HEK293T (cell line): Measurements from ENCODE around the gene METTL26.

Source experiments
- CTCF ChIA-PET: fragments of 350-600 bp; formaldehyde crosslinking; extraction: SDS; loops from one replicate; lab custom pipeline; 2021; ENCODE audit warnings: antibody characterized with exemption, inconsistent platforms; lab: Yijun Ruan, JAX
- POLR2A ChIA-PET: fragments of 350-600 bp; formaldehyde crosslinking; extraction: SDS; loops from one replicate; lab custom pipeline; 2020; ENCODE audit warnings: antibody characterized with exemption, inconsistent platforms; lab: Yijun Ruan, JAX
- DNase-seq: peaks from one replicate; pipeline ENCODE4 v3.0.0; 2012; ENCODE audit warnings: mixed read lengths; ENCODE audit errors: extremely low spot score
- ARNT ChIP-seq: fragments of 450-650 bp; IDR thresholded peaks from 2 replicates; pipeline ENCODE4 v1.6.1; 2017; ENCODE audit warnings: mild to moderate bottlenecking
- BHLHE40 ChIP-seq: fragments of 450-650 bp; IDR thresholded peaks from 2 replicates; pipeline ENCODE4 v1.6.1; 2016; ENCODE audit warnings: mild to moderate bottlenecking, moderate library complexity, borderline replicate concordance
- CTBP1 ChIP-seq: fragments of 450-650 bp; IDR thresholded peaks from 2 replicates; pipeline ENCODE4 v1.6.1; 2016; ENCODE audit warnings: borderline replicate concordance
- ELF4 ChIP-seq: fragments of 450-650 bp; IDR thresholded peaks from 2 replicates; pipeline ENCODE4 v1.6.1; 2017; ENCODE audit warnings: antibody characterized with exemption
- FOXA1 ChIP-seq: fragments of 450-650 bp; IDR thresholded peaks from 2 replicates; pipeline ENCODE4 v1.6.1; 2016; ENCODE audit warnings: mild to moderate bottlenecking
- FOXK2 ChIP-seq: fragments of 450-650 bp; IDR thresholded peaks from 2 replicates; pipeline ENCODE4 v1.6.1; 2016; ENCODE audit warnings: mild to moderate bottlenecking
- FOXM1 ChIP-seq: fragments of 450-650 bp; IDR thresholded peaks from 2 replicates; pipeline ENCODE4 v1.6.1; 2017; ENCODE audit warnings: mild to moderate bottlenecking, borderline replicate concordance
- HDGF ChIP-seq: fragments of 450-650 bp; IDR thresholded peaks from 2 replicates; pipeline ENCODE4 v1.6.1; 2017; ENCODE audit warnings: antibody characterized with exemption, borderline replicate concordance
- L3MBTL2 ChIP-seq: fragments of 450-650 bp; conservative IDR thresholded peaks from 2 replicates; pipeline ENCODE4 v1.6.1; 2016; ENCODE audit warnings: mild to moderate bottlenecking
- LEF1 ChIP-seq: fragments of 450-650 bp; IDR thresholded peaks from 2 replicates; pipeline ENCODE4 v1.6.1; 2017; ENCODE audit warnings: mild to moderate bottlenecking, borderline replicate concordance
- NFRKB ChIP-seq: fragments of 450-650 bp; IDR thresholded peaks from 2 replicates; pipeline ENCODE4 v1.6.1; 2016; ENCODE audit warnings: mild to moderate bottlenecking, moderate library complexity
- PKNOX1 ChIP-seq: fragments of 450-650 bp; IDR thresholded peaks from 2 replicates; pipeline ENCODE4 v1.6.1; 2016
- SP1 ChIP-seq: fragments of 450-650 bp; IDR thresholded peaks from 2 replicates; pipeline ENCODE4 v1.6.1; 2017
- SUZ12 ChIP-seq: fragments of 450-650 bp; IDR thresholded peaks from 2 replicates; pipeline ENCODE4 v1.6.1; 2016; ENCODE audit warnings: mild to moderate bottlenecking
- TARDBP ChIP-seq: fragments of 450-650 bp; IDR thresholded peaks from 2 replicates; pipeline ENCODE4 v1.6.1; 2016
- ZNF384 ChIP-seq: fragments of 450-650 bp; IDR thresholded peaks from 2 replicates; pipeline ENCODE4 v1.6.1; 2016

Gene METTL26

GRCh38 chr16:636206-637080 is at the start of gene METTL26:
METTL26 (minus strand) TSS chr16:636305; CDS start chr16:636290, 15 bp downstream.
- ChIA-PET CTCF (interaction anchor here (0.7 kb wide), 1 partner anchor 12 kb away, joined by 3 read pairs; no protein-coding TSS in a partner anchor), POLR2A (interaction anchor here (0.7 to 3.9 kb wide), 13 partner anchors 9 to 109 kb away, joined by 3 to 21 read pairs (median 4); partner anchors contain the start of genes CAPN15, RHOT2 and WDR90)
- peak; percentile 89 for DNase-seq
- TF ChIP-seq FOXM1 (no peak; the same call in 1 of the 2 replicates), ARNT (peak; percentile 8; the same call in 1 of the 2 replicates), L3MBTL2 (0 out of 2 replicates have a peak, but pooled peaks have one; percentile 16)

DNA sequence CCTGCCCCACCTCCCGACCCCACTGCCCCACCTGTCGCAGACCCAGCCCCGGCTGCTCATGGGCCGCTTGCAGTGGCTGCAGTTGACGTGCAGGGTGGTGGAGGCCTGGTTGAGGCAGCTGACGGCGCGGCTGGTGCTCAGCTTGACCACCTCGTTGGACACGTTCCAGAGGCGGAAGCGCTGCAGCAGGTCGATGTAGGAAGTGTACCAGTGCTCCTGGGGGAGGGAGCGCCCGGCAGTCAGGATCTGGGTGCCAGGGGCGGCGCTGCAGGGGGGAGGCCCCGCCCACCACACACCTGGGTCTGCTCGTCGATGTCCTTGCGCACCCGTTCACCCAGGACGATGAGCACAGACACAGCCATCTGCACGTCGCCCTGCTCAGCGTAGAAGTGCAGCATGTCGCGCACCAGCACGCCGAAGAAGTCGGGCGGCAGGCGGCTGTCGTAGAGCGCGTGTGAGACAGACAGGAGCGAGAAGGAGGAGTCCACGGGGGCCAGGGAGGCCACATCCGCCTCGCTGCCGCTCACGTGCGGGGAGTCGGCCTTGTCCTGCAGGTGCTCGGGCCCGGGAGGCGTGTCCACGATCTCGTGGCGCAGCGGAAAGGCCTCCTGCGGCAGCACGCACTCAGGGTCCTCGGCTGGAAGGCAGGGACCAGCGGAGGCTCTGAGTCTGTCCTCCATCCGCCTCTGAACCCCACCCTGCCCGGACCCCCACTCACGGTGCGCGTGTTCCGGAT is 49.0 kb upstream of the METTL26 start:
- TF ChIP-seq L3MBTL2 (no peak), FOXA1 (no peak), ELF4 (no peak), PKNOX1 (no peak), CTBP1 (no peak), LEF1 (no peak), NFRKB (no peak), BHLHE40 (no peak), ZNF384 (no peak), HDGF (no peak), TARDBP (no peak), FOXM1 (no peak), SUZ12 (no peak), FOXK2 (no peak), SP1 (no peak), ARNT (no peak)
- ChIA-PET POLR2A (interaction anchor here (0.6 to 1.4 kb wide), 4 partner anchors 8 to 598 kb away, joined by 3 to 4 read pairs (median 3); partner anchors contain the start of gene ANTKMT), CTCF (no interaction called here)
- no peak for DNase-seq

GRCh38 chr16:684071-684794 is 48.1 kb upstream of the METTL26 start, which contains the start of gene JMJD8:
JMJD8 (minus strand) TSS chr16:684334; CDS start chr16:684319, 15 bp downstream.
- ChIA-PET CTCF (no interaction called here), POLR2A (interaction anchor here (0.5 to 1.4 kb wide), 5 partner anchors 9 to 597 kb away, joined by 3 to 4 read pairs (median 3); partner anchors contain the start of gene ANTKMT)
- TF ChIP-seq L3MBTL2: peak; percentile 72
- TF ChIP-seq FOXK2: no peak
- TF ChIP-seq BHLHE40: no peak
- no peak for TF ChIP-seq NFRKB
- no peak for TF ChIP-seq HDGF
- TF ChIP-seq CTBP1: no peak
- TF ChIP-seq FOXM1: 0 out of 2 replicates have a peak, but pooled peaks have one; percentile 53
- peak; percentile 92 for TF ChIP-seq ELF4
- TF ChIP-seq TARDBP: no peak
- TF ChIP-seq PKNOX1: peak; percentile 20; the same call in 1 of the 2 replicates
- TF ChIP-seq SUZ12: no peak
- TF ChIP-seq LEF1: no peak; the same call in 1 of the 2 replicates
- TF ChIP-seq ZNF384: no peak
- no peak for TF ChIP-seq FOXA1
- TF ChIP-seq ARNT: peak; percentile 42
- no peak for TF ChIP-seq SP1
- peak; percentile 91 for DNase-seq

DNA sequence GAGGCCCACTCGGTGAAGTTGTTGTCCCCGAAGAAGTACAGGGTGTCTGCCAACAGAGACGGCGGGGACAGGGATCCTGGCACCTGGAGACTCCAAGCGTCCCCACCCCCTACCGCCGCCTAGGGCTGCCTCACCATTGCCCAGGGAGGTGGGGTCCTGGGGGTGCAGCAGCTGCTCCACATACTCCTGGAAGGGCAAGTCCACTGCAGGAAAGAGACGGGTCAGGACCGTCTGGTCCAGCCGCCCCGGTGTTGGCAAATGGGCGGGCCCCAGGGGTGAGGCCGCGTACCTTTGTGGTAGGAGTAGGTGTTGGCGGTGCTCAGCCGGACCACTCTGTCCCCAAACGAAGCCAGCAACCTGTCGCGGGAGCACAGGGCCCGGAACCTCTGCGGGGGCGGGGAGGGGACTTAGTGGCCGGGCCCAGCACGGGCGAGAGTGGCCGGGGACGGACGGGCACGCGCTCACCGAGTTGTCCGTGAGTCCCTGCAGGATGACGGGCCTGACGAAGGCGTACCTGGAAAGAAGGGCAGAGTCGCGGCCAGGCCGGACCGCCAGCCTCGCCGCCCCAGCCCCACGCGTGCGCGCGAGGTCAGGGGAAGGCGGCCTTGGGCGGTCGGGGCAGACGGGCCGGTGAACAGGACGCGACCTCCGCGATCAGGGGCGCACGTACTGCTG is 47.4 kb upstream of the METTL26 start:
- TF ChIP-seq ARNT: no peak
- peak; percentile 33 for TF ChIP-seq L3MBTL2
- TF ChIP-seq FOXK2: no peak
- TF ChIP-seq HDGF: peak; percentile 58; the same call in 1 of the 2 replicates
- TF ChIP-seq BHLHE40: no peak
- no peak for TF ChIP-seq SUZ12
- no peak for TF ChIP-seq SP1
- TF ChIP-seq FOXM1: no peak
- no peak for TF ChIP-seq CTBP1
- ChIA-PET POLR2A (interaction anchor here (1.4 kb wide), 1 partner anchor 38 kb away, joined by 4 read pairs; the partner anchor contains the start of gene ANTKMT), CTCF (no interaction called here)
- no peak for DNase-seq
